Left hindlimb (tissue), 1 donor: ENCODE measurements around the gene CLPTM1L.
"Not testable (repeated sequence)": the region's sequence is repeated elsewhere in the genome, so short reads cannot be mapped to it uniquely, and the experiment has no call there.

Experiments
- DNase-seq: peaks from one replicate; pipeline ENCODE4 v3.0.0-alpha.2; 2018

The CLPTM1L gene

DNA sequence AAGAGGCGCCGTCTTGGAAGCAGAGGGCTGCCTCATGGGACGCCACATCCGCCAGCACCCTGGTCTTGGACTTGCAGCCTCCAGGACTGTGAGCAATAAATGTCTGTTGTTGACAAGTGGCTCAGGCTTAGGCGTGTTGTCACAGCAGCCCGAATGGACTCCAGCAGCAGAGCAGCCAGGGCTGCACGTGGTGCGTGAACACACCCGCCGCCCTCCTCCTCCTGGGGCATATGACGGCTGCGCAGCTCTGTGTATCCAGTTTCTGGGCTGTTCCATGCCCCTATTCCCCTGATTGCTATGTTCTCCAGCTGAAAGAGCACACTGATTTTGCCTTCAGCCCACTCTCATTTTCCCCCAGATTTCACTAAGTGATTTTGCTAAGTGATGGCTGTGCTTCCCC, 36.0 kb upstream of the CLPTM1L start:
- DNase-seq, result no peak

DNA sequence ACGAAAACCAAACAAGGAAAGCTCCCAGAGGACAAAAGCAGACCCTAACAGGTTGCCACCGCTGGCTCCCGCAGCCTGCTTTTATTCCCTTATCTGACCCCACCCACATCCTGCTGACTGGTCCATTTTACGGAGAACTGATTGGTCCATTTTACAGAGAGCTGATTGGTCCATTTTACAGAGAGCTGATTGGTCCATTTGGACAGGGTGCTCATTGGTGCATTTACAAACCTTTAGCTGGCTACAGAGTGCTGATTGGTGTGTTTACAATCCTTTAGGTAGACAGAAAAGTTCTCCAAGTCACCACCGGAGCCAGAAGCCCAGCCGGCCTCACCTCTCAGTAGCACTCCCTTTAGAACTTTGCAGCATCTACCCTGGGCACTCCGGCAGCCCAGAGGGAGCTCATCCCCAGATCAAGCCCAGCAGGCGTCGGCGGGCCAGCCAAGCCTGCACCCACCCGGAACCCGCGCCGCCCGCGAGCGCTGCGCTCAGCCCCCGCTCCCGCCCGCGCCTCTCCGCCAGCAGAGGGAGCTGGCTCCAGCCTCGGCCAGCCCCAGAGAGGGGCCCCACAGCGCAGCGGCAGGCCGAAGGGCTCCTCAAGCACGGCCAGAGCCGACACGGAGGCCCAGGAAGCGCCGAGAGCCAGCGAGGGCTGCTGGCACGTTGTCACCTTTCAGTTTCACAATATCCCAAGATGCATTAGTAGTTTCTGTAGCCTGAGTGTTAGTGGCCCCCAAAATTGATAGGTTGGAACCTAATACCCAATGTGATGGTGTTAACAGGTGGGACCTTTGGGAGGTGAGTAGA, 35.3 kb upstream of the CLPTM1L start:
- DNase-seq, result no peak

DNA sequence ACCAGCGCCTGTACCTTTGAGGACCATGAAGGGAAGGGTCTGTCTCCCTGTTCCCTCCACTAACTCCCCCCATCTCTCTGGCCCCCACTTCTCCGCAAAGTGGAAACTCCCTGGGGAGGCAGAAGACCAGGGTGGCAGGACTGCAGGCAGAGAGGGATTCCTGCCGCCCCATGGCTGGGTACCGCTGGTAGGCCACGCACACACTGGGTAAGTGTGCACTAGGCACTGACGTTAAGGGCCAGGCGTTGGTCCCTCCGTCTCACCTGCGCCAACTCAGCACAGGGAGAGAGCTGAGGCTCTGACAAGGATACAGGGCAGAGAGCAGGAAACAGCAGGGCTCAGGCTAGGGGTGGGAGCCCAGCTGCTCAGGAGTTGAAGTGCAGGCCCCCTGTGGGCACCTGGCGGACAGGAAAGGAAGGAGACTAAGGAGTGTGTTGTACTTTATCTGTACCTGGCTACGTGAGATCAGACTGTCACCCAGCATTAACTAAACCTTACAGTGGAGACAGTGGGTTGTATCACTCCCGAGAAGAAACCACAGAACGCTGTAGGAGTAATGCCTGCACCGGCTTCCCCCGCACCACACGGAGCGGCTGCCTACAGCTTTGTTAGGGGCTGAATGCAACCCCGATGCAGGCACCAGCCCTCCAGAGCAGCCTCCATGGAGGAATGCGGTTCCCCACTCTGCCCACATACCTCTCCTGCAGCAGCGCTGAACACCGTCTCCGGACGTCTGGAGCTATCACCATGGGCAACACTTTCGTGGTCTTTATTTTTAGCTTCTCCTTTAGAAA, 34.2 kb upstream of the CLPTM1L start:
- DNase-seq, result no peak

DNA sequence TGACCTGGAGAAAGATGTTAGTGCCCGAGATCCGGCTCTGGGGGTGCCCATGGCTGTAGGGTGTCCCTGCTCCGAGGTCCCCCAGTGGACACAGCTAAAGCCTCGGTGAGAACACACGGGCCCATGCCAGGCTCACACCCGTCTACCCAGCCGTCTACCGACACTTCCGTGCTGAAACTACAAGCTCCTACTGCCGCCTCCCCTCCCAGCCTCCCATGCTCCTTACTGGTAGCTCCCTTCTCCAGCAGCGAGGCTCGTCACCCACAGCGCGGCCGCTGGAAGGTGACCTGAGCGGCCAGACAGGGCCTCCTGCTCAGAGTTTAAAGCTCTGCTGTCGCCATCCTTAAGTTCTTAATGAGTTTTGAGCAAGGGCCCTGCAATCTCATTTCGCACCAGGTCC, 33.2 kb upstream of the CLPTM1L start:
- no peak for DNase-seq

DNA sequence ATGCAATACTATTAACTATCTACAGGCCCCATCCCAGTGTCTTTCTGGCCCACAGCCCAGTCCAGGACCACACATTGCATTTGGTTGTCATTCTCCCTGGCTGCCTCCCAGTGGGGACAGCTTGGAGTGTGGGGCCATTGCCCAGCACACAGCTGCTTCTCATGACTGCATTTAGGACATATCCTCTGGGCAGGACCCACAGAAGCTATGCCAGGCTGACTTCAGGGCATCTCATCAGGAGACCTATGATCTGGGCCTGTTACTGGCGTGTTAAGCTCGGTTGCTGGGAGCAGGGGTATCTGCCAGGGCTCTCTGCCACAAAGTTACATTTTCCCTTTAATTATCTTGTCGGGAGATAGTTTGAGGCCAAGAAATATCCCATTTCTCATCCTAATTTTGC, 32.1 kb upstream of the CLPTM1L start:
- no peak for DNase-seq

DNA sequence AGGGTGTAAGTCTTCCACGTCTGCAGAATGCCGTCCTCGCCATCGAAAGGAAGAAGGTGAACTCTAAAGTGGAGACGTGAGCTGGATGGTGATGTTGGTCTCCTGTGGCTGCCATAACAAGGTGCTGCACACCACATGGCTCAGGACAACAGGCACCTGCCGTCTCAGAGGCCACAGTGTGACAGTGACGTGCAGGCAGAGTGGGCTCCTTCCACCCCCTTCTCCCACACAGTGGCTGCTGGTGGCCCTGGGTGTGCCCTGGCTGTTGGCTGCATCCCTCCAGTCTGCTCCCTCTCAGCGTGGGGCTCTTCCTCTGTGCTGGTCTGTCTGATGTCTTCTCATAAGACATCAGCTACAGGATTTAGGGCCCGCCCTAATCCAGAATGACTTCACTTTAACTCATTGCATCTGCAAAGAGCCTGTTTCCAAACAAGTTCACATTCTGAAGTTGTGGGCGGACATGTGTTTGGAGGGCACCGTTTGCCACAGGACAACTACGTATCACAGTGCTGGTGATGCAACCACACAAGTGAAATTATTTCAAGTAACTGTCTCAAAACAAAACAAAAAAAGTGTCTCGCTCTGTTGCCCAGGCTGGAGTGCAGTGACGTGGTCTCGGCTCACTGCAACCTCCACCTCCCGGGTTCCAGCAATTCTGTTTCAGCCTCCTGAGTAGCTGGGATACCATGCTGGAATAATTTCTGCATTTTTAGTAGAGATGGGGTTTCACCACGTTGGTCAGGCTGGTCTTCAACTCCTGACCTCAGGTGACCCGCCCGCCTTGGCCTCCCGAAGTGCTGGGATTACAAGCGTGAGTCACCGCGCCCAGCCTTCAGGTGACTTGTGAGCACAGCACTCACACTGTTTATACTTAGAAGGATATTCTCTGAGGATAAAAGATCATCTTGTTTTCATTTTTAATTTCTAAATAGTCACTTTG, 31.2 kb upstream of the CLPTM1L start:
- no peak for DNase-seq

DNA sequence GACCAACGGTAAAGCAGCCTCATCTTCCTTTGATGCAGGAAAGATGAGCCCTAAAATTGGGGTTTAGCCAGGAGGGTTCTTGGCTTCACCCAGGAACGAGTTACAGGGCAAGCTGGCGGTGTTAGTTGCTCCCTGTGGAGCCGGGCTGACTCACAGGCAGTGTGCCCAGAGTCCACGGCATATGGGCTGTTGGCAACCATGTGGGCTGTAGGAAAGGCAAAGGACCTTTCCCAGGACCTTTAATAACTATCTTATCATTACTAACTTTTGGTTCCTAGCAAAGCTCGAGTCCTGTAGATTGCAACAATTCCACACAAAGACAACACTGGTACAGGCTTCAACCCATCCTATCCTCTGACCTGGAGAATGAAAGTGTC, 29.8 kb upstream of the CLPTM1L start:
- DNase-seq, result no peak

DNA sequence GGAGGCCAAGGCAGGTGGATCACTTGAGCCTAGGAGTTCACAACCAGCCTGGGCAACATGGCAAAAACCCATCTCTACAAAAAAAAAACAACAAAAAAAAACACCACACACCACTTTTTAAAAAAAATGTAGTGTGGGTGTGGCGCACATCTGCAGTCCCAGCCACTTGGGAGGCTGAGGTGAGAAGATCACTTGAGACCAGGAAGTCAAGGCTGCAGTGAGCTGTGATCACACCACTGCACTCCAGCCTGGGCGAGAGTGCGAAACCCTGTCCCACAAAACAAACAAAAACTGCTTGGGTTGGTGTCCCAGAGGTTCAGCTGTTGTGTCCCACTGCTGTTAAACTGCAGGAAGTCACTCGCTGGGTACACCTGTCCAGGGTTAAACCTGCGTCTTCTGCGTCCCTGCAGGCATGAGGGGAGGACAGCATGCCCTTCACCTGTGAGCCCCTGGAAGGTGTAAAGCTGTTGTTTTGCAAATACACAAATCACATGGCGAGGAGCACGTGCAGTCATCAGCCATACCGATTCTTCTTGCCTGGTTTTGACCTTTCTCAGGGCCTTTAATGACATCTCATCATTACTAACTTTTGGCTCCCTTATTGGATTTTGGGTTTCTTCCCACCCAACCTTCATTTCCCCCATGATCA, 29.3 kb upstream of the CLPTM1L start:
- no peak for DNase-seq

DNA sequence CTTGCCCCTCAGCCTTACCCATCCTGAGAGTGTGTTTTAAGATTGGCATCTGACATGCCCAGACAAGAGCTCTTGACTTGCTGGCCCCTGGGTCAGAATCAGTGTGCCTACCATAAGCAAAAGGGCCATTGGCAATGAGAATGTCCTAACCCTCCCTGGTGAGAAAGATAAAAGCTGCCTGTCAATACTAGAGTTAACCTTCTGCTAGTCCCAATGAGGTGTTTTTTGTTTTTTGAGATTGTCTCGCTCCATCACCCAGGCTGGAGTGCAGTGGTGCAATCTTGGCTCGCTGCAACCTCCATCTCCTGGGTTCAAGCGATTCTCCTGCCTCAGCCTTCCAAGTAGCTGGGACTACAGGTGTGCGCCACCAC, 27.1 kb upstream of the CLPTM1L start:
- DNase-seq, result not testable (repeated sequence)

DNA sequence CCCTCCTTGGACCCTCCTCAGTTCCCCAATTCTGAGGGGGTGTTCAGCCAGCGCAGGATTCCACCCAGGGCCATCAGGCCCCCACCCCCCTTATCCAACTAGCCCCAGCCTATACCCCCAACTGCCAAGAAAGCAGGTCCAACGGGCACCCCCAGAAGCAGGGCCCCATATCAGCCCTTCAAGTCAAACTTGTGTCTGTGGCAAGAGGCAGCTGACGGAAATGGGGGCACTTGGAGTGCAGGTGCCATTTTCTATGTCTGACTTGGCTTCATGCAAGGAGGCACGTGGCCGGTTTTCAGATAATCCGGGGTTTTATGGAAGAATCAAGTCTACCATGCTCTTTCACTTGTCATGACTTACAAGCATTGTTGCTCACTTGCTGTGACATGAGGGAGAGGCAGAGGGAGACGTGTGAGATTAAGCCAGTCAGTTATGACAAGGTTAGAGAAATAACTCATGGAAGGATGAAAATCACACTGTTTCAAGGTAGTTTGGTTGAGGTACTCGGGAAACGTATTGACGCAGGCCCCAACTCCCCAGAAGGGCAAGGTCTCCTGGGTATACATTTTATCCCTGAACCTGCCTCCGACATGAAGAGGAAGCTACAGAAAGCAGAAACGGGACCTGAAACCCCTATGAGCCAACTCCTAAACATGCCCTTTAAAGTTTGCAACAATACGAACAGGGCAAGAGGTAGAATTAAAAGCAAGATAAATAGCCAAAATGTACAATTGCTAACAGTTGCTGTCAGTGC, 26.5 kb upstream of the CLPTM1L start:
- no peak for DNase-seq

DNA sequence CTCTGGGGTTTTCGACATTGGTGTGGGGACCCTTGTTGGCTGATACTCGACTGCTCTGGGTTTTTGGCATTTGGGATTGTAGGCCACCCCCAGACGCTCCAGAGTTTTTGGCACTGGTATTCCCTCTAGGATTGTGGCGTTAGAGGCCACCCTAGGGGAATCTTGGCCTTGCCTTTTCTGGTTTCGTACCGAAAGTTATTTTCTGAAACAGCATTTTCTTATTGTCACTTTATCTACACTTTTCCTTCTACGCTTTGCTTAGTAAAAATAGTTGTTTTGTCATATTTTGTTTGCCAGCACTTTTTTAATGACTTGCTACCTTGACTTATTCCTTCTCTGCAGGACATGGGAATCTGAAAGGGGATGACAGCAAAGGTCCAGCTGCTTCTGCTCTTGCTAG, 25.1 kb upstream of the CLPTM1L start:
- DNase-seq, result no peak

DNA sequence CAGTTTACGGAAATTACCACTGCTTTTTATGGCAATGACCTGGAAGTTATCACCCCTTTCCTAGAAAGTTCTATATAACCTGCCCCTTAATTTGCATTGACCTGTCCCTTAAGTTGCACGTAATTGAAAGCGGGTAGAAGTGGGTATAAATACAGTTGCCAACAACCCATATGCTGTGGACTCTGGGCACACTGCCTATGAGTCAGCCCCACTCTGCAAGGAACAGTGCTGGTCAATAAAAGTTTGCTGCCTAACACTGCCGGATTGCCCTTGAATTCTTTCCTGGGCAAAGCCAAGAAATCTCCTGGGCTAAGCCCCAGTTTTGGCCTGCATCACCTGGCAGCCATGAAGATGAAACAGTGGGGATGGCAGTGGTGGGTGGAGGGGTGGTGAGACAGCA, 23.9 kb upstream of the CLPTM1L start:
- no peak for DNase-seq

DNA sequence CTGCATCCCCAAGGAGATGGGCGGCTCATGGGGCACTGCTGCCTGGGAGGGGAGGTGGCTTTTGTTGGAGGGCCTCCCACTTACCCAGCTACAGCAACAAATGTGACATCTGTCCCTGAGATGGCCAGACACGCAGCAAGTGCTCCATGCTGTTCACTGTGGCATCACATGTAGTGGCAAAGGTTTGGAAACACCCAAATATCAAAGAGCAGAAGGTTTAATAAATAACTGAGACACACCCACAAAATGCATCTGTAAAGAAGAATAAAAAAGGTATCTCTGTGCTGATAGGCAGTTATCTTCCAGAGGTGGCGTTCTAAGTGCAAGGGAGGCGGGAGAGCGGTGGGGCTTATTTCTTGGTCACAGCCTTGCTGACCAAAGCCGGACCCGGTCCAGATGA, 23.3 kb upstream of the CLPTM1L start:
- DNase-seq, result no peak

DNA sequence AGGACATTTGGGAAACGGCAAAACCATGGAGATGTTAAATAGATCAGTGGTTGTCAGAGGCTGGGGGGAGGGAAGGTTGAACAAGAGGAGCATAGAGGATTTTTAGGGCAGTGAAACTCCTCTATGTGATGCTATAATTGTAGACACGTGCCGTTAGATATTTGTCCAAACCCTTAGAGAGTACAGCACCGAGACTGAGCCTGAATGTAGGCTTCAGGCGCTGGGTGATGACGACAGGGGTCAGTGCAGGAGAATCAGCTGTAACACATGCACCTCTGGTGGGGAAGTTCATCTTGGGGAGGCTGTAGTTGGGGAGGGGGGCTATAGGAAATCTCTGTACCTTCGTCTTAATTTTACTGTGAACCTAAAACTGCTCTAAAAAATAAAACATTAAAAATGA, 22.2 kb upstream of the CLPTM1L start:
- no peak for DNase-seq

DNA sequence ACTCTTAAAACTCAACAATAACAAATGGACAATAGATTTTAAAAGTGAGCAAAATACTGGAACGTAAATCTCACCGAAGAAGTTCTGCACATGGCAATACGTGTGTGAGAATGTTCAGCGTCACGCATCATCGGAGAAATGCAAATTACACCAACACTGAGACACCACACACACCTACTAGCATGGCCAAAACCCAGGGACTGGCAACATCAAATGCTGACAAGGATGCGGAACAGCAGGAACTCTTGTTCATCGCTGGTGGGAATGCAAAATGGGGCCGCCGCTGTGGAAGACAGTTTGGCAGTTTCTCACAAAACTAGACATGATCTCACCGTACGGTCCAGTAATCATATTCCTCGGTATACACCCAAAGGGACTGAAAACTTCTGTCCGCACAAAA, 21.6 kb upstream of the CLPTM1L start:
- no peak for DNase-seq

DNA sequence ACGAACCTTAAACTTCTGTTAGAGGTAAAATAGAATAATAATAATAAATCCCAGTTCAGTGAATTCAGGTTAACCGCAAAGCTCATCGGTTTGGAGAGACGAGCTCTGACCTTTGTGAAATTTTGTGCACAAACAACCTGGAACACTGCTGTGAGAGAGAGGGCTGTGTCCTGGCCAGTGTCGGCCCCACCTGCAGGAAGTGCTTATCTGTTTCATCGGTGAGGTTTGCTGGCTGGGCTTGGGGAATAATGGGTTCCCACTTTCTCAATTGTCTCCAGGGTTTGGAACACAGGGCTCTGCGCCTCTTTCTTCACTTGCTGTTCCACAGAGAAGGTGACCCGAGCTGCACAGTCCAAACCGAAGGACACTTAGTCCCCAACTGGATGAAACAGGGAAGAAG, 19.3 kb upstream of the CLPTM1L start:
- no peak for DNase-seq

DNA sequence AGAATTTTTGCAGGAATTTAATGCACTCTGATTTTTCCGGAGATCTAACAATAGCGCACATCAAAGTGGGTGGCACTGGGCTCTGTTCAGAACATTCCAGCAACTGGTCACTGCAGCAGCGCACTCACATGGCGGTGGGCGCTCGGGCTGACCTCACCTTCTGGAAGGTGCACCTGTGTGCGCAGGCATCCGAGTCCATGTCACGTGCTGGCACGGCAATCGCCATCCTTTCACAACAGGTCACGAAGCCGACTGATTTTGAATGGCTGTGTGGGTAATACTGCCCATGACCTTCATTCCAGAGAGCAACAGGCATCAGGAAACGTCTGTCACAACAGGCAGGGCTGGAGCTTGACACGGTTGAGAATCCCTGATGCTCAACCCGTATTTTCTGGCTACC, 18.7 kb upstream of the CLPTM1L start:
- no peak for DNase-seq

DNA sequence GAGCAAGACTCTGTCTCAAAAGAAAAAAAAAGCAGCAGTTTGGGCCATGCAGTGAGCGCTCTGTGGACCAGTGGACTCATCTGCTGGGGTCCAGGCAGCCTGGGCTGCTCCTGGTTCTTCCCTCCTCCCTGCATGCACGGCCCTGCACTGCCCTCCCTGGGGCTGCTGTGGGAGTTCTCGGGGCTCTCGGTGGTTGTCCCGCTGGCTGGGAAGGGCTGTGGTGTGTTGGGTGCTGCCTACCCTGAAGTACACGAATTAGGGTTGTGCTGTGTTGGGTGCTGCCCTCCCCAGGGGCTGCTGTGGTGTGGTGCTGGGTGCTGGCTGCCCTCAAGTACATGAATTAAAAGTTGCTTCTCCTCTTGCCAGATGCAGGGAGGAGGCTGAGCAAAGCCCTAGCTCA, 18.3 kb upstream of the CLPTM1L start:
- DNase-seq, result no peak

DNA sequence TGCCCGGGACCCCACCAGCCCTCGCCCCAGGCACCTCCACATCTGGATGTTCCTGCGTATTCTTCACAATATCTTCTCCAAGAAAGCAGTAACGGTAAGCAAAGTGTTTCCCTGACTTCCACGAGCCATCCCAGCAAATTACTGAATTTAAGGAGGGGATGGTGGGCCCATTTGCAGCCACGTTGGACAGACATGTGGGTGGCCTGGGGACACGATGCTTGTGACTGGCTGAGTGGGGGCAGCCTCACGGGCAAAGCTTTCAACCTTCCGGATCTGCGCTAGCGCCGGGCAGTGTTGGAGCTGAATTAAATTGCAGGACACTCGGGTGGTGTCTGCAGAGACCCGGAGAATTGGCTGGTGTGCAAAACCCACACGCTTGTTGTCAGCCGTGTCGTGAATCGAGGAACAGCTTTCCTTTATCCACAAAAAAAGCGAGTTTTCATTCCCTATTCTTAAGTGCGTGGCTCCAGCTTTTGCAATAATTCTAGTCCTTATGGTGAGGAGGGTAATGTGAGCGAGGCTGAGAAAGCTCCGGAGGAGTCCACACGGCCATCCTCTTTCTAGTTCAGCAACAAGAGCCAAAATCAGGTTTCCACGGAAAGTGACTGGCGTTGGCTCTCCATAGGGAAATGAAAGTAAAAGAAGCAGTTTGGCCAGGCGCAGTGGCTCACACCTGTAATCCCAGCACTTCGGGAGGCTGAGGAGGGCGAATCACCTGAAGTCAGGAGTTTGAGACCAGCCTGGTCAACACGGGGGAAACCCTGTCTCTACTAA, 17.5 kb upstream of the CLPTM1L start:
- no peak for DNase-seq

DNA sequence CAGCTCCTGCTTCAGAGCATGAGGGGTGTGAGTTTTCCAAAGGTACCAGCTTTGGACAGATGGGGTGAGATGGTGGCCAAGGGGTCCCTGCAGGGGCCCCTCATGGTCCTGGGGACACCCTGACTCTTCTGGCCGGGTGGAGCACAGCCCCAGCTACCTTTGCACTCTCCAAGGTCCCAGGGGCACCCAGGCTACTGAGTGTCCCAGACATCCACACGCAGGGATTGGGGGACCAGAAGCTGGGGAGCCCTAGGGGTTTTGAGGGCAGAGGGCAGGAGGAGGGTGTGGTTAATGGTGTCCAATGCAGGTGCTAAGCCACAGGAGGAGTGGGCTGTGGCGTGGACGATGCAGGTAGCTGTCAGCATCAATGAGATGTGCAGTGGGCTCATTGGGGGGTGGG, 16.0 kb upstream of the CLPTM1L start:
- no peak for DNase-seq

DNA sequence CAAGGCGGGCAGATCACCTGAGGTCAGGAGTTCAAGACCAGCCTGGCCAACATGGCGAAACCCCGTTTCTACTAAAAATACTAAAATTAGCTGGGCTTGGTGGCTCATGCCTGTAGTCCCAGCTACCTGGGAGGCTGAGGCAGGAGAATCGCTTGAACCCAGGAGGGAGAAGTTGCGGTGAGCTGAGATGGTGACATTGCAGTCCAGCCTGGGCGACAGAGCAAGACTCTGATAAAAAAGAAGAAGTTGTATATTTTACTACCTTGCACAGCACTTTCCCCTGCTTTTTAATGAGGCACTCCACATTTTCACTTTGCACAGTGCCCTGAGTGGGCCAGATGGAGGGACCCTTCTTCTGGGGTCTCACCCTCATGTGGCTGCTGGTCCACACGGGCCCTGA, 15.5 kb upstream of the CLPTM1L start:
- not testable (repeated sequence) for DNase-seq
